Gastroesophageal sphincter (tissue), 3 donors: ENCODE data around the gene AP3D1.

ENCODE experiments used
- CTCF ChIP-seq, 4 experiments: fragments of 200-600 bp in 2 of 4; fragments of 450-650 bp in 2 of 4; sonication (generic) in 1 of 4; IDR thresholded peaks; one replicate each; pipeline ENCODE4 v1.5.1; 2017 to 2019; ENCODE audit warnings: antibody characterized with exemption in 4 of 4, mild to moderate bottlenecking in 2 of 4, moderate library complexity in 2 of 4
- POLR2AphosphoS5 ChIP-seq: sonication (generic); formaldehyde crosslinking; IDR thresholded peaks from one replicate; pipeline ENCODE4 v1.6.1; 2017; ENCODE audit warnings: antibody characterized with exemption

GRCh38 chr19:2103045-2103707, 48.2 kb downstream of the AP3D1 start:
- TF ChIP-seq POLR2AphosphoS5, result no peak
- TF ChIP-seq CTCF (IDR thresholded peaks at IDR 0.05), result no peak
